Fibroblast of pulmonary artery (primary cell): ENCODE results near the gene SURF2.

Experiments used
- DNase-seq: peaks from one replicate; pipeline ENCODE4 v3.0.0-alpha.2; 2010; ENCODE audit warnings: low read depth
- H3K4me3 ChIP-seq: replicated peaks from 2 replicates; pipeline ENCODE4 v1.5.1; 2011; ENCODE audit warnings: low read depth, mild to moderate bottlenecking, control low read depth, low read length, moderate library complexity
- TF ChIP-seq, protein P1 (sequence below): IDR thresholded peaks from 2 replicates; pipeline ENCODE4 v1.5.1; 2011; ENCODE audit warnings: mild to moderate bottlenecking, control low read depth, low read length, inconsistent platforms; ENCODE audit errors: missing control alignments

SURF2 gene

DNA sequence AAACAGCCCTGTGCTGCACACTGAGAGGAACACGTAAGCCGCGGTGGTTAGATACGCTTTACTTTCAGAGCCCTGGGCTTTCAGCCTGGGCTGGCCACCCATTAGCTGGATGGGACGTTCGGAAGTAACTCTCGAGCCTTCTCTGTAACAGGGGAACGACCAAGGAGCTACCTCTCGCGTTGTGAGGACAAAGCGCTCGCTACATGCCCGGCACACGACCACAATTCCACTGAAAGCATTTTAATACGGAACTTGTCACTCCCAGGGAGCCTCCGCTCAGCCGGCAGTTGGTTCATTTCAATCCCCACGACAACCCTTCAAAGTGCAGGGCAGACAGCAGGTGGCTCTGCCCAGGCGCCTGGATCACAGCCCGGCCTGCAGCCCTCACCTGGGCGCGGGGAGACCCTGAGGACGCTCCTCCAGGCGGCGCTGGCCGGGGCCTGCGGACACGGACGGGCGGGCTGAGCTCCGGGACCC lies 431 bp upstream of the SURF2 start:
- TF ChIP-seq, protein P1, sequence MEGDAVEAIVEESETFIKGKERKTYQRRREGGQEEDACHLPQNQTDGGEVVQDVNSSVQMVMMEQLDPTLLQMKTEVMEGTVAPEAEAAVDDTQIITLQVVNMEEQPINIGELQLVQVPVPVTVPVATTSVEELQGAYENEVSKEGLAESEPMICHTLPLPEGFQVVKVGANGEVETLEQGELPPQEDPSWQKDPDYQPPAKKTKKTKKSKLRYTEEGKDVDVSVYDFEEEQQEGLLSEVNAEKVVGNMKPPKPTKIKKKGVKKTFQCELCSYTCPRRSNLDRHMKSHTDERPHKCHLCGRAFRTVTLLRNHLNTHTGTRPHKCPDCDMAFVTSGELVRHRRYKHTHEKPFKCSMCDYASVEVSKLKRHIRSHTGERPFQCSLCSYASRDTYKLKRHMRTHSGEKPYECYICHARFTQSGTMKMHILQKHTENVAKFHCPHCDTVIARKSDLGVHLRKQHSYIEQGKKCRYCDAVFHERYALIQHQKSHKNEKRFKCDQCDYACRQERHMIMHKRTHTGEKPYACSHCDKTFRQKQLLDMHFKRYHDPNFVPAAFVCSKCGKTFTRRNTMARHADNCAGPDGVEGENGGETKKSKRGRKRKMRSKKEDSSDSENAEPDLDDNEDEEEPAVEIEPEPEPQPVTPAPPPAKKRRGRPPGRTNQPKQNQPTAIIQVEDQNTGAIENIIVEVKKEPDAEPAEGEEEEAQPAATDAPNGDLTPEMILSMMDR: no peak
- peak overlapping the region; percentile 83 for H3K4me3 ChIP-seq
- DNase-seq: no peak

DNA sequence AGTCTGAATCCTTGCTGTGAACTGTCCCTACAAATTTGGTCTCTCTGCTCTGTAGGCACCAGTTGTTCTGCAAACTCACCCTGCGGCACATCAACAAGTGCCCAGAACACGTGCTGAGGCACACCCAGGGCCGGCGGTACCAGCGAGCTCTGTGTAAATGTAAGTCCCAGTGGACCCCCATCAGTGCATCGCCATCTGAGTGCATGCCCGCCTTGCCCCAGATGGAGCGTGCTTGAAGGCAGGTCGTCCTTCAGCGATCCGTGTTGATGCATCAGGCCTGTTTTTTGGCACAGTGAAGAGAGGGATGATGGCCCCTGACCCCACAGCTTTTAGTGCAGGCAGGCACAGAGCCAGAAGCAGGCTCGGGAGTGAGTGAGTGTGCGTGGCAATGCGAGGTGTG lies 1.3 kb downstream of the SURF2 start:
- H3K4me3 ChIP-seq: no peak overlapping the region
- no peak for DNase-seq

DNA sequence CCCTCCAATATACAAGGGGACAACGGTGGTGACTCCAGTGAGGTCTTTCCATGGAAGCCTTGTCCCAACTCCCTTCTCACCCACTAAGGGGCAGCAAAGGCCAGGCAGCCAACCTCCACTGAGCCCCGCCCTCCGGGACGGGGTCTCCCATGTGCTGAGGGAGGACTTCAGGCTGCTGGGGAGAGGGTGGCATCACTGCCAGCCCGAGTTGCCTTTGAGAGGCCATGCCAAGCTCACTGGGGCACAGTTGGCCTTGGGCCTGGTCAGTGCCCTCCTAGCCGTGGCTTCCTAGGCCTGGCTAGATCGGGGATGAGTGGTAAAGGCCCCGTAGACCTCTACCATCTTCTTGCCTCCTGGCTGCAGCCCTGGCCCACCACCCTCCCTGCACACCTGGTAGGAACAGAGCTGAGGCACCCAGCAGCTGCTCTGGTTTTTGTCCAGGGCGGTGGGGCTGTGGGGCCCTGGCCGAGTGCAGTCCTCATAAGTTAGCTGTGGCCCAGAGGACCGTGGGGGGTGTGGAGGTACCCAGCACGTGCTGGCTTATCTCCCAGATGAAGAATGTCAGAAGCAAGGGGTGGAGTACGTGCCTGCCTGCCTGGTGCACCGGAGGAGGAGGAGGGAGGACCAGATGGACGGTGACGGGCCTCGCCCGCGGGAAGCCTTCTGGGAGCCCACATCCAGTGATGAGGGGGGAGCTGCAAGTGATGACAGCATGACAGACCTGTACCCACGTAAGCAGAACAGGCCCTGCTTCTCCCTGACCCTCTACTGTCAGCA lies 3.2 kb downstream of the SURF2 start:
- H3K4me3 ChIP-seq: no peak overlapping the region
- no peak for DNase-seq
- TF ChIP-seq, protein P1: peak; percentile 24

More for the DNA sequence above, 1.3 kb downstream of the SURF2 start:
- TF ChIP-seq, protein P1: no peak

DNA sequence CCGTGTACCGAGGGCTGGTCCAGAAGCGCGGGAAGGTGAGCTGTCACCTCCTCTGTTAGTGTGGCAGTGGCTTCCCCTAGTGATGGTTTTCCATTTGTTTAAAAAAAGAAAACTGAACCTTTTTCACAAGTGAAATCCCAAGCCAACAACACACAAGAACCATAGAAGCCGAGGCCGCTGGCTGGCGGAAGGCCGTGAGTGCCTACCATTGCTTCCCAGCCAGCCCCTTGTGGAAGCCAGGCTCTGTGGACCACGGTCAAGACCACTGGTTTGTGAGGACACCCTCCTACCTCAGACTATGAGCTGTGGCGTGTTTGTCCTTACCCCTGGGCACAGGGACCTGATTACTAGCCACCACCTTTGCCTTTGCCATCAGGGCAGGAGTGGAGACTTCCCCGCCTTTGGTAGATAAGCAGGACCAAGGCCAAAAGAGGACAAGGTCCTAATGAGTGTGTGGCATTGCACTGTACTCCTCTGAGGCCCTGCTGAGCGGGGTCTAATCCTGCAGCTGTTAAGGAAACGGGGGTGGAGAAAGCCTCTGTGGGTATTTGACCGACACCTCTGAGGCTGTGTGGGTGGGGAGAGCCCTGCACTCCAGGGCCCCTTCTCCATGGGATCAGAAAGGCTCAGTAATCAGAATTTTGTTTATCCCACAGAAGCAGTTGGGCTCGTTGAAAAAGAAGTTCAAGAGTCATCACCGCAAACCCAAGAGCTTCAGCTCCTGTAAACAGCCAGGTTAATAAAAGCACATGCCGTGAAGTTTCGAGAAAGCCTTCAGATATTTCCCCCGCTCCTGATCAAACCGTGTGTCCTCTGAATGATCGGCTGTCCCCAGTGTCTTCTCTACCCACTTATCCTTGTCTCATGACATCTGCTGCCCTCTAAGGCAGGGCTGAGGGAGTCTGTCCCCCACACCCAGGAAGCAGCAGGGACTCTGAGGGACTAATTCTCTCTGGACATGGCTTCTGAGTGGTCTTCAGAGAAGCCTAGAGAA lies 4.3 kb downstream of the SURF2 start:
- TF ChIP-seq, protein P1: no peak
- no peak for DNase-seq
- H3K4me3 ChIP-seq: no peak overlapping the region

DNA sequence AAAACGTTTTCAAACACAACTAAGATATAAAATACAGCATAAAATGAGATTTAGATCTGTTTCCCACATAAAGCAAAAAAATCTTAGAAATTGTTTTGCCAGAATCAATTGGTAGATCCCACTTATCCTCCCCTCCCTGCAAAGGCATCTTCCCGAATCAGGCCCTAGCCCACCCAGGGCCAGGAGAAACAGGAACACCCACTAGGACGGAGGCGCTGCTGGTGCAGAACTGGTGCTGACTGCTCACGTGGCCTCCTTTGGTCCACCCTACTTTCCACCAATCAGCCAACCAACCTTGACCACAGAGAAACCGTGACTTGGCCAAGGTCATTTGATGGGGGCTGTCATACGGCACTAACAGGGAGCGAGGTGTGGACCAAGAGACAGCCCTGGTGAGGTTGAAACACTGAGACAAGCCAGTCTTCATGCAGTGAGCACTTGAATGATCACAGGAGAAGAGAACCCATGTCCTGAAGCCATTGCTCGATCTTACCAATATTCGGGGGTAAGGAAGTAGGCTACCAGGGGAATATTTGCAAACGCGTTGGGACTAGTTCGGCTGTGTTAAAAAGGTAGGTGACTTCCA lies 5.2 kb downstream of the SURF2 start:
- no peak for DNase-seq
- H3K4me3 ChIP-seq: no peak overlapping the region

DNA sequence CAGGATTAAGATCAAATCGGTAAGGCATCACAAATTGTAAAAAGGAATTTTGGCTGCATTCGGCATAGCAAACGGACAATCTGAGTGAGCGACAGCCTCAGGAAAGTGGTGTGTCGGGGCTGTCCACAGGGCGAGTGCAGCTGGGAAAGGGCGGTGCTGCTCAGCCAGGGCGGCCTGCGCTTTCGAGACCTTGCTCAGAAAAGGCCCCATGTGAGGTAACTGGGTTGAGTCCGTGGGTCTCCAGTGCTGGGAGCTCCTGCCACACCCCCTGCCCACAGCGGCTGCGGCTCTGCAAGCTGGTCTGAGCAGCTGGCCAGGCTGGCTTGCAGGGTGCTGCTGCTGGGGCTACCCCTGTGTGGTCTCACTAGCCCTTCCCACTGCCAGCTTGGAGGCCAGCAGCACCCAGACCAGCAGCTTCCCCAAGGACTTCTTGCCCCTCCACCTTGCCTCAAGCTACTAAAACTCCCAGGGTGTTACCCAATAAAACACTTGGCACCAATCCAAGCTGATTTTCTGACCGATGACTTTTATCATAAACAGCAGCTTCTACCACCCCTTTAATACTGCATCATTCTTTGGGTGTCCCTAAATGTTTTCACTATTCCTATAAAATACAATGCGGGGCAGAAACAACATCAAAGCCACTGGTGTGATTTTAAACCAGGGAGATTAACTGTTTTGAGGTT lies 6.2 kb downstream of the SURF2 start:
- no peak overlapping the region for H3K4me3 ChIP-seq
- no peak for DNase-seq
- TF ChIP-seq, protein P1: no peak

More for the DNA sequence above, 5.2 kb downstream of the SURF2 start:
- TF ChIP-seq, protein P1: no peak
